Effector memory CD4-positive, alpha-beta T cell (primary cell): Measurements from ENCODE around the gene SYNE3.

ENCODE experiments used
- DNase-seq, 3 donors: peaks; one replicate each; pipeline ENCODE4 v3.0.0-alpha.2; 2020
- H3K27ac ChIP-seq: 2 replicates; pipeline ENCODE4 v1.7.0; 2013; ENCODE audit warnings: mild to moderate bottlenecking, low read length, moderate library complexity; ENCODE audit not compliant: insufficient read depth, poor library complexity, severe bottlenecking
- H3K27me3 ChIP-seq: replicated peaks from 2 replicates; pipeline ENCODE4 v1.7.0; 2013; ENCODE audit warnings: mild to moderate bottlenecking, low read length; ENCODE audit not compliant: insufficient read depth, control insufficient read depth, poor library complexity, severe bottlenecking
- H3K36me3 ChIP-seq: 2 replicates; pipeline ENCODE4 v1.7.0; 2013; ENCODE audit warnings: mild to moderate bottlenecking, low read length, moderate library complexity; ENCODE audit not compliant: control insufficient read depth, insufficient read depth
- H3K4me1 ChIP-seq: 2 replicates; pipeline ENCODE4 v1.7.0; 2013; ENCODE audit warnings: low read length, mild to moderate bottlenecking; ENCODE audit not compliant: control insufficient read depth, insufficient read depth, poor library complexity, severe bottlenecking
- H3K4me3 ChIP-seq: 2 replicates; pipeline ENCODE4 v1.7.0; 2013; ENCODE audit warnings: low read length, low read depth, mild to moderate bottlenecking; ENCODE audit not compliant: insufficient read depth, poor library complexity, severe bottlenecking
- H3K9me3 ChIP-seq: 2 replicates; pipeline ENCODE4 v1.7.0; 2013; ENCODE audit warnings: mild to moderate bottlenecking, low read length, moderate library complexity; ENCODE audit not compliant: control insufficient read depth

SYNE3 gene

DNA sequence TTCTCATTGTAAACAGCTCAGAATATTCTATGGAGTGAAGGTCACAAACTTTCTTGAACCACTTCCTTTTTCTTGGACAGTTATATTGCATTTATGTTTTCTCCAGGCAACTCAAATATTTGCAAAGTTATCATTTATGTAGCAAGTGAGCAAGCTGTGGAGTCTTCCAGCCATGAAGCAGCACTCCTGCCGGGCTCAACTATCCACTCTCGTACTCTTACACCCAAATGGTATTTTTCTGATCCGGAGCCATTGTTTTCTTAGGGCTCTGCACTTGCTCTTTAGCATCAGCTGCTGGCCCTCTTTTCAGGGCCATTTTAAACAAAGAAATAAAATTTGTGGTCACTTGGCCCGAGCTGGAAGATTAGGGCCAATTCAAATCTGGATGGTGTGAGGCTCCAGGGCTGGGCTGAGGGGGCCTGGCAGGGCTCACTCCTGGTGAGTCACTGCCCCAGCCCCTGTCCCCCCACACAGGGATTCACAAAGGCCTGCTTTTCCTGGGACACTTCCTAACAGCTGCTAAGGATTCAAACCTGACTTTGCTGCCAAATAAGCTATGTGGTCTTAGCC lies 19.7 kb downstream of the SYNE3 start:
- no peaks in the 10 kb centered on the region for H3K9me3 ChIP-seq
- H3K4me1 ChIP-seq, result peaks cover 29% of the 10 kb centered on the region
- H3K27ac ChIP-seq, result no peak overlapping the region
- H3K27me3 ChIP-seq, result no peaks in the 10 kb centered on the region
- no peak for DNase-seq
- H3K4me3 ChIP-seq, result no peak overlapping the region
- peaks cover 17% of the 10 kb centered on the region for H3K36me3 ChIP-seq

DNA sequence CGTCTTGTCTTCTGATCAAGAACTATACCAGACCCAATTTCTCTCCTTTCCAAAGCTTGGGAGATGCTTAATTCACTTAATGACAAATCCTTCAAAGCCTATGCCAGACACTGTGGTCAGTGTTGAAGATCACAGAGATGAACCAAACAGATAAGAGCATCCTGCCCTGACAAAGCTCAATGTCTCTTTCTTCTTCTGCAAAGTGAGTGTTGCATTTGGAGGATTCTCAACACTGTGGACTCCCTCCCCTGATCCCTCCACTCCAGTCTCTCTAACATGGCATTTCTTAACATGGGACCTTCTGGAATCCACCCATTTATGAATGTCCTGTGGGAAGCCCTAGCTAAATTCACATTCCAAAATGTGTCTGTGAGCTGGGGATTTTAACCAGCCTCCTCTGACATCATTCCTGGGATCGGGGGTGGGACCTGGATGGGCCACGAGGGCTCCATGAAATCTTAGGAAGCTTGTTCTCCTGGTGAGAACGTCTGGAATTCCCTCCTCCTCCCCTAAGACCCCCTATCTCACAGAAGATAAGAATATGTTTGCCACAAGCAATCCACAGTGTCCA lies 20.3 kb downstream of the SYNE3 start:
- peaks cover 26% of the 10 kb centered on the region for H3K4me1 ChIP-seq
- DNase-seq, result no peak
- H3K27me3 ChIP-seq, result no peaks in the 10 kb centered on the region
- H3K36me3 ChIP-seq, result peaks cover 11% of the 10 kb centered on the region
- H3K4me3 ChIP-seq, result no peak overlapping the region
- H3K27ac ChIP-seq, result peak overlapping the region; percentile 58
- no peaks in the 10 kb centered on the region for H3K9me3 ChIP-seq

GRCh38 chr14:95495538-95496025 lies 20.9 kb downstream of the SYNE3 start:
- H3K36me3 ChIP-seq, result peaks cover 5% of the 10 kb centered on the region
- no peaks in the 10 kb centered on the region for H3K9me3 ChIP-seq
- peak overlapping the region; percentile 58 for H3K27ac ChIP-seq
- H3K4me3 ChIP-seq, result no peak overlapping the region
- no peaks in the 10 kb centered on the region for H3K27me3 ChIP-seq
- H3K4me1 ChIP-seq, result peaks cover 25% of the 10 kb centered on the region
- DNase-seq, result peak in 1 of 3 donors; percentile 14

GRCh38 chr14:95495076-95495475 lies 21.4 kb downstream of the SYNE3 start:
- Histone ChIP-seq H3K36me3 (no peaks in the 10 kb centered on the region), H3K4me1 (peaks cover 25% of the 10 kb centered on the region), H3K27ac (peak overlapping the region; percentile 58), H3K27me3 (no peaks in the 10 kb centered on the region), H3K4me3 (no peak overlapping the region), H3K9me3 (no peaks in the 10 kb centered on the region)
- DNase-seq, result no peak

GRCh38 chr14:95494456-95494855 lies 22.0 kb downstream of the SYNE3 start:
- Histone ChIP-seq H3K36me3 (no peaks in the 10 kb centered on the region), H3K4me3 (no peak overlapping the region), H3K4me1 (peaks cover 25% of the 10 kb centered on the region), H3K27ac (no peak overlapping the region), H3K27me3 (no peaks in the 10 kb centered on the region), H3K9me3 (no peaks in the 10 kb centered on the region)
- no peak for DNase-seq

DNA sequence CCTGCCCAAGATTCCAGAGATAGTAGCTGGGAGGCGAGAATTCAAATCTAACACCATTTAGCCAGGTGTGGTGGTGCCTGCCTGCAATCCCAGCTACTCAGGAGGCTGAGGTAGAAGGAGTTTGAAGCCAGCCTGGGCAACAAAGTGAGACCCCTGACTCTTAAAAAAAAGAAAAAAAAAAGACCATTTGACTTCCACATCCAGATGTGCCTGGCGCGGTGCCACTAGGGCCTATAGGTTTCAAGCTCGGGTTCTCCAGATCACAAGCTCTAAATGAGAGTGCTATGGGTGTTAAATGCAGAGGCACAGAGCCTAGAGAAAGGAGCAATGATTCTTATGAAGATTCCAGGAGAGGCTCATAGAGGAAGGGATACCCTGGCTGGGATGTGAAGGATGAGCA lies 22.5 kb downstream of the SYNE3 start:
- Histone ChIP-seq H3K27ac (peak overlapping the region; percentile 17), H3K4me1 (peaks cover 25% of the 10 kb centered on the region), H3K9me3 (no peaks in the 10 kb centered on the region), H3K27me3 (no peaks in the 10 kb centered on the region), H3K36me3 (no peaks in the 10 kb centered on the region), H3K4me3 (no peak overlapping the region)
- DNase-seq, result no peak

DNA sequence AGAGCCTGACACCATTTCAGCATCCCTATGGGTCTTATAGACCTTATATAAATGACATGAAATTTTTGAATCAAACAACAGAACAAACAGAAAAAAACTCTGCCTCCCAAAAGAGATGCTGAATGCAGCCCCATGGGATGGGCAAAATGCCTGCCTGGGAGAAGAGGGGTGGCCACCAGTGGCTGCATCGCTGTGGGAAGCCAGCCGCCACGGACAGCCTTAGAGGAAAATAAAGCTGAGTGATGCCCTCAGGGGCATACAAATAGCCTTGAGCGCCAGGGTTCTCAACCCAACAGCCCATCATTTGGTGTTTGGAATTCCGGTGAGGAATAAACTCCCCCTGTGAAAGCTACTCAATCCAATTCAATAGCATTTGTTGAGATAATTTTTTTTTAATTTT lies 22.9 kb downstream of the SYNE3 start:
- no peaks in the 10 kb centered on the region for H3K9me3 ChIP-seq
- no peak overlapping the region for H3K4me3 ChIP-seq
- H3K4me1 ChIP-seq, result peaks cover 25% of the 10 kb centered on the region
- no peaks in the 10 kb centered on the region for H3K27me3 ChIP-seq
- DNase-seq, result no peak
- H3K27ac ChIP-seq, result no peak overlapping the region
- no peaks in the 10 kb centered on the region for H3K36me3 ChIP-seq

GRCh38 chr14:95491936-95492608 lies 24.4 kb downstream of the SYNE3 start:
- Histone ChIP-seq H3K36me3 (no peaks in the 10 kb centered on the region), H3K27ac (no peak overlapping the region), H3K27me3 (no peaks in the 10 kb centered on the region), H3K9me3 (no peaks in the 10 kb centered on the region), H3K4me1 (peaks cover 21% of the 10 kb centered on the region), H3K4me3 (no peak overlapping the region)
- DNase-seq, result no peak

GRCh38 chr14:95490727-95491451 lies 25.6 kb downstream of the SYNE3 start:
- H3K27ac ChIP-seq, result no peak overlapping the region
- H3K36me3 ChIP-seq, result no peaks in the 10 kb centered on the region
- no peak for DNase-seq
- no peak overlapping the region for H3K4me3 ChIP-seq
- H3K4me1 ChIP-seq, result peaks cover 9% of the 10 kb centered on the region
- H3K27me3 ChIP-seq, result no peaks in the 10 kb centered on the region
- H3K9me3 ChIP-seq, result no peaks in the 10 kb centered on the region

DNA sequence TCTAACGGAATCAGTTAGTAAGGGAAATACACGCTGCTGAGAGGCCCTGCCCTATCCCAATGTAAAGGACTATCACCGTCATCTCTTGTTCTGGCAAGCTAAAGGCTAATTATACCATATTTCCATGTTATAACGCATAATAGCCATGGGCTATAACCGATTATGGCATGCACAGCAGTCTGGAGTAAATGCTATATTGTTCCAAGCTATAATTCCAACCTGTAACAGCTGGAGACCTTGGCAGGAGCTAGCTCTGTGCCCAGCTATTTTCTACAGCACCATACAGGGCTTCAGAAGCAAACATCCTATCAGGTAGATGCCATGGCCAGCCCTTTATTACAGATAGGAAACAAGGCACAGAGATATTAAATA lies 26.3 kb downstream of the SYNE3 start:
- Histone ChIP-seq H3K27ac (no peak overlapping the region), H3K27me3 (no peaks in the 10 kb centered on the region), H3K9me3 (no peaks in the 10 kb centered on the region), H3K36me3 (no peaks in the 10 kb centered on the region), H3K4me1 (peaks cover 1% of the 10 kb centered on the region), H3K4me3 (no peak overlapping the region)
- no peak for DNase-seq
